T-helper 1 cell treated with Interleukin-12 subunit alpha and Interleukin-12 subunit beta and Interleukin-4 antibody, amounts not matched to agents 30 ng/mL and 1 ng/mL, for 36 hours (primary cell): ENCODE results near the gene HSFY2. TPM values are rescaled to one million over a fixed set of nuclear protein-coding genes. Genes with fewer than 3 reads are reported as not detected.
"Not testable (repeated sequence)": the region's sequence is repeated elsewhere in the genome, so short reads cannot be mapped to it uniquely, and the experiment has no call there.

ENCODE experiments used
- intact Hi-C: fragments of 100-400 bp; cut with micrococcal nuclease; formaldehyde crosslinking; loops from one replicate; pipeline ENCODE4 v1.15.1; 2024
- total RNA-seq: library from RNA; stranded (reverse); gene quantifications from 2 replicates; pipeline ENCODE4 v1.2.3, GENCODE V29; 2022

HSFY2 gene
- not detected in 2 replicates for total RNA-seq

DNA sequence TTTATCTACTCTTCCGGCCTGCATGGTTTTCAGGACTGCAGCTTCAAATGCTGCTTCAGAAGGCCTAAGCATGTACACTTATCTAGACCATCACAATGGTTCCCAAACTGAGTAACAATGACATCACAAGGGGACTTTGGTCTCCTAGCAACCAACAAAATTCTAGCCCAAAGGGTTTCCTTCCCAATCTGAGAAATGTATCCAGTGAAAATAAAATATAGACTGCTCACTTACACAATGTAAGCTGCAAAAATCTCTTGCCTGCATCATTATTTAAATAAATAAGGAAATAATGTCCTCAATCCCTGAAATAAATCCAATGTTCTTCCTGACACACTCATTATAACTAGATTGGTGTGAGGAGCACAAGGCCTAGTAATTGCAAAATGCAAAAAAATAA lies at the start of gene HSFY2:
Gene HSFY2 (minus strand): TSS at position 101 of the 400 bp plus-strand sequence. CDS start 117 bp downstream, outside the sequence.
- intact Hi-C loops: not testable (repeated sequence)

- intact Hi-C loops: not testable (repeated sequence)
Observed at GRCh38 chrY:18815751-18816150, 42.2 kb upstream of the HSFY2 start.

- intact Hi-C loops: not testable (repeated sequence)
Observed at GRCh38 chrY:18788757-18789406, 15.3 kb upstream of the HSFY2 start.

DNA sequence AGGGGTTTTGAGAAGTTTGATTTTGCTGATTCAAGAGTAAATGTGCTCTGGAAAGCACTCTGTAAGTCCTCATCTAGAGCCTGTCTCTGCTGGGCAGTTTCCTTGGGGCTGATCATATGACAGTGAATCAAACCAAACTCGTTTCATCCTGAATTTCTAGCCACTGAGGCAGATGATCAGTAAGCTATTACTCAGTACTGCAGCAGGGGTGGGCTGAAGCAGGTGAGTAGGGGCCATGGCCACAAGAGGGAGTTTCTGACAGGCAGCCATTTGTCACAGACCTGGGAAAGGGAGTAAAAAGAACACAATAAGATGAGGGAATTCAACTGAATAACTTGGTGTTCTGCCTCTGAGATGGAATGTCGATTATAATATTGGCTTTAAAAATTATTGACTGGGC lies 19.5 kb downstream of the HSFY2 start:
- intact Hi-C loops: not testable (repeated sequence)

GRCh38 chrY:18753133-18753815 lies 20.3 kb downstream of the HSFY2 start:
- intact Hi-C loops: not testable (repeated sequence)

DNA sequence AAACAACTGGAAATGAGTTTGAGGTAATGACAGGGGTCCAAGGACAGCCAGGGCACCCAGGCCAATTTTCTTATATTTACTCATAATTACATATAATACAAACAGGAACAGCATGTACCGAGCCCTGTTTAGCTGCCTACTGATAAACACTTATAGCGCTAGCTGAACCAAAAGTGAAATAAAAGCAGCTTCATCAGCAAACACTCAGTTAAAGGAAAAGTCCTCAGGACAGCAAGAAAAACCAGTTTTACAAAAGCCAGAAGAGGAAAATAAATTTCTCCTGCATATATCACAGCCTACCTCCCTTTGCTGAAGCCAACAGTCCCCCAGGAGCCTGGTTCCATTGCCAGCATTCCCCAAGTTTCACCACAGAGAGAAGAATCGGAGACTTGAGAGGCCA lies 49.8 kb downstream of the HSFY2 start:
- intact Hi-C loops: not testable (repeated sequence)

Other genes with a start within 250 kb of the HSFY2 start
- not detected in 2 replicates for gene HSFY1, start 227.0 kb downstream of the HSFY2 start, total RNA-seq